CD4-positive, alpha-beta T cell (primary cell): Measurements from ENCODE around the gene PITX1. TPM values are rescaled to one million over a fixed set of nuclear protein-coding genes. Genes with fewer than 3 reads are reported as not detected.

Source experiments
- ATAC-seq: fragments of 200-7000 bp; cut with Tn5 transposase; one replicate; pipeline ENCODE4 v1.10.0; 2022; ENCODE audit warnings: mild to moderate bottlenecking; ENCODE audit not compliant: poor library complexity
- CTCF ChIA-PET: fragments of 350-600 bp; sonication (Branson Sonifier 250); formaldehyde crosslinking; loops from one replicate; lab custom pipeline; 2021; ENCODE audit warnings: antibody characterized with exemption, inconsistent platforms; lab: Charles Lee
- POLR2A ChIA-PET: fragments of 350-600 bp; sonication (Branson Sonifier 250); formaldehyde crosslinking; loops from one replicate; lab custom pipeline; 2021; ENCODE audit warnings: antibody characterized with exemption, inconsistent platforms; lab: Charles Lee
- DNase-seq, 14 experiments: peaks; one replicate each; pipeline ENCODE4 v3.0.0-alpha.2; 2013 to 2020; ENCODE audit warnings: mixed read lengths in 2 of 14
- H3K27ac ChIP-seq, 2 donors: one replicate each; pipeline versions ENCODE4 v1.5.1 to v1.7.0; 2013; ENCODE audit warnings: low read length in 2 of 2, low read depth in 1 of 2, mild to moderate bottlenecking in 1 of 2
- H3K27me3 ChIP-seq, 2 experiments: 1 replicate in 1 of 2; 2 replicates in 1 of 2; pipeline versions ENCODE4 v1.6.1 to v1.7.0; 2013; ENCODE audit warnings: low read length in 2 of 2, control low read depth in 1 of 2, mild to moderate bottlenecking in 1 of 2, moderate library complexity in 1 of 2; ENCODE audit not compliant: insufficient read depth in 2 of 2, control insufficient read depth in 1 of 2
- H3K36me3 ChIP-seq: one replicate; pipeline ENCODE4 v1.6.1; 2013; ENCODE audit warnings: low read length, control low read depth; ENCODE audit not compliant: insufficient read depth
- H3K4me1 ChIP-seq: one replicate; pipeline ENCODE4 v1.6.1; 2013; ENCODE audit warnings: low read length, control low read depth; ENCODE audit not compliant: insufficient read depth
- H3K4me3 ChIP-seq: one replicate; pipeline ENCODE4 v1.5.1; 2013; ENCODE audit warnings: mild to moderate bottlenecking, low read length, moderate library complexity
- H3K9me3 ChIP-seq, 2 experiments: 1 replicate in 1 of 2; 2 replicates in 1 of 2; pipeline versions ENCODE4 v1.6.1 to v1.7.0; 2013; ENCODE audit warnings: low read length in 2 of 2, mild to moderate bottlenecking in 2 of 2, control low read depth in 1 of 2, moderate library complexity in 1 of 2; ENCODE audit not compliant: control insufficient read depth in 1 of 2, insufficient read depth in 1 of 2
- H3K27ac Mint-ChIP-seq: one replicate; pipeline ENCODE4 v1.8.0; 2020; ENCODE audit warnings: mixed read lengths
- H3K27me3 Mint-ChIP-seq: one replicate; pipeline ENCODE4 v1.8.0; 2021; ENCODE audit warnings: mixed read lengths
- H3K36me3 Mint-ChIP-seq: one replicate; pipeline ENCODE4 v1.8.0; 2021; ENCODE audit warnings: low read depth, mixed read lengths
- H3K4me1 Mint-ChIP-seq: one replicate; pipeline ENCODE4 v1.8.0; 2021; ENCODE audit warnings: low read depth, mixed read lengths
- H3K4me3 Mint-ChIP-seq: one replicate; pipeline ENCODE4 v1.8.0; 2020; ENCODE audit warnings: mild to moderate bottlenecking, mixed read lengths
- H3K9me3 Mint-ChIP-seq: one replicate; pipeline ENCODE4 v1.8.0; 2020; ENCODE audit warnings: mixed read lengths
- intact Hi-C, 2 experiments: fragments of 100-400 bp; cut with DNase I in 1 of 2; cut with micrococcal nuclease in 1 of 2; formaldehyde crosslinking; loops; one replicate each; pipeline versions ENCODE4 v1.15.1 to v1.9.0; 2023 to 2025; cut with DNase I, micrococcal nuclease
- total RNA-seq, 174 experiments: library from RNA in 2 of 174; stranded (reverse) in 2 of 174; gene quantifications; one replicate each; pipeline ENCODE4 v1.2.3 and lab custom pipeline; 2021 to 2026
- TF ChIP-seq, protein P1 (sequence below): fragments of 200-600 bp; IDR thresholded peaks from one replicate; pipeline ENCODE4 v1.8.0; 2022; ENCODE audit warnings: antibody characterized with exemption, mild to moderate bottlenecking

Gene PITX1
- total RNA-seq, 2 experiments from 2014 or later, result not detected

DNA sequence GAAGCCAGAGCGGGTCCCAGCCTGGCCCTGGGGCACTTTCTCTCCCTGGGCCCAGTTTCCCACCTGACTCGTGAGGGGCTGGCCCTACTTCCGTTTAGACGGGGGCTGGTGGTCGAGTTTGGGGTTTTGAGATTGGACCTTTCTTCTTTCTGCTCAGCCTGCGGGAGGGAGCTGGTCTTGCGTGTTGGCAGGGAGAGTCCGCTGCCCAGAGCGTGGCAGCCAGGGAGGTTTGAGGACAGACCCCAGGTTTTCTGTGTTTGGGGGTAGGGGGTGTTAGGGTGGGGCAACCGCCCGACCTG lies 6.0 kb upstream of the PITX1 start:
- intact Hi-C loops, result no loop called here
- H3K36me3 Mint-ChIP-seq, result no peaks in the 10 kb centered on the region
- DNase-seq (no peak), ATAC-seq (no peak)
- Histone ChIP-seq H3K27ac (no peak overlapping the region), H3K27me3 (peaks cover 72 to 88% of the 10 kb centered on the region in 2 experiments), H3K9me3 (peaks cover 0 to 19% of the 10 kb centered on the region in 2 experiments), H3K4me1 (peaks cover 26% of the 10 kb centered on the region), H3K4me3 (no peak overlapping the region), H3K36me3 (no peaks in the 10 kb centered on the region)
- H3K27me3 Mint-ChIP-seq, result peaks cover 87% of the 10 kb centered on the region
- ChIA-PET CTCF (no interaction called here), POLR2A (no interaction called here)
- H3K9me3 Mint-ChIP-seq, result no peaks in the 10 kb centered on the region
- H3K4me1 Mint-ChIP-seq, result peaks cover 20% of the 10 kb centered on the region
- no peak overlapping the region for H3K27ac Mint-ChIP-seq
- TF ChIP-seq, protein P1, sequence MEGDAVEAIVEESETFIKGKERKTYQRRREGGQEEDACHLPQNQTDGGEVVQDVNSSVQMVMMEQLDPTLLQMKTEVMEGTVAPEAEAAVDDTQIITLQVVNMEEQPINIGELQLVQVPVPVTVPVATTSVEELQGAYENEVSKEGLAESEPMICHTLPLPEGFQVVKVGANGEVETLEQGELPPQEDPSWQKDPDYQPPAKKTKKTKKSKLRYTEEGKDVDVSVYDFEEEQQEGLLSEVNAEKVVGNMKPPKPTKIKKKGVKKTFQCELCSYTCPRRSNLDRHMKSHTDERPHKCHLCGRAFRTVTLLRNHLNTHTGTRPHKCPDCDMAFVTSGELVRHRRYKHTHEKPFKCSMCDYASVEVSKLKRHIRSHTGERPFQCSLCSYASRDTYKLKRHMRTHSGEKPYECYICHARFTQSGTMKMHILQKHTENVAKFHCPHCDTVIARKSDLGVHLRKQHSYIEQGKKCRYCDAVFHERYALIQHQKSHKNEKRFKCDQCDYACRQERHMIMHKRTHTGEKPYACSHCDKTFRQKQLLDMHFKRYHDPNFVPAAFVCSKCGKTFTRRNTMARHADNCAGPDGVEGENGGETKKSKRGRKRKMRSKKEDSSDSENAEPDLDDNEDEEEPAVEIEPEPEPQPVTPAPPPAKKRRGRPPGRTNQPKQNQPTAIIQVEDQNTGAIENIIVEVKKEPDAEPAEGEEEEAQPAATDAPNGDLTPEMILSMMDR, result no peak
- H3K4me3 Mint-ChIP-seq, result no peak overlapping the region

GRCh38 chr5:135039271-135040033 lies 5.4 kb upstream of the PITX1 start:
- Histone ChIP-seq H3K36me3 (no peaks in the 10 kb centered on the region), H3K9me3 (peaks cover 0 to 25% of the 10 kb centered on the region in 2 experiments), H3K27me3 (peaks cover 76 to 88% of the 10 kb centered on the region in 2 experiments), H3K27ac (no peak overlapping the region), H3K4me1 (peaks cover 29% of the 10 kb centered on the region), H3K4me3 (no peak overlapping the region)
- Mint-ChIP-seq H3K27me3 (peaks cover 87% of the 10 kb centered on the region), H3K9me3 (no peaks in the 10 kb centered on the region), H3K4me1 (peaks cover 26% of the 10 kb centered on the region), H3K4me3 (peak overlapping the region; percentile 11), H3K27ac (no peak overlapping the region), H3K36me3 (no peaks in the 10 kb centered on the region)
- intact Hi-C loops, result no loop called here
- POLR2A ChIA-PET, result no interaction called here
- peak; percentile 47 for ATAC-seq
- TF ChIP-seq, protein P1, result no peak
- CTCF ChIA-PET, result no interaction called here
- DNase-seq, result peak in 1 of 14 experiments; percentile 16

- Histone ChIP-seq H3K36me3 (no peaks in the 10 kb centered on the region), H3K9me3 (peaks cover 0 to 25% of the 10 kb centered on the region in 2 experiments), H3K27me3 (peaks cover 72 to 84% of the 10 kb centered on the region in 2 experiments), H3K4me1 (peaks cover 31% of the 10 kb centered on the region), H3K4me3 (no peak overlapping the region), H3K27ac (no peak overlapping the region)
- no peaks in the 10 kb centered on the region for H3K9me3 Mint-ChIP-seq
- CTCF ChIA-PET, result no interaction called here
- peaks cover 28% of the 10 kb centered on the region for H3K4me1 Mint-ChIP-seq
- H3K27ac Mint-ChIP-seq, result no peak overlapping the region
- no peak for DNase-seq
- POLR2A ChIA-PET, result no interaction called here
- H3K27me3 Mint-ChIP-seq, result peaks cover 85% of the 10 kb centered on the region
- no peak overlapping the region for H3K4me3 Mint-ChIP-seq
- no peak for ATAC-seq
- TF ChIP-seq, protein P1, result no peak
- intact Hi-C loops, result no loop called here
- no peaks in the 10 kb centered on the region for H3K36me3 Mint-ChIP-seq
These were observed 4.8 kb upstream of the PITX1 start for GRCh38 chr5:135038813-135039270.
